IMR-90 (cell line): ENCODE data around the gene TMEM233. TPM values are rescaled to one million over a fixed set of nuclear protein-coding genes. Genes with fewer than 3 reads are reported as not detected.

Source experiments
- ATAC-seq: fragments of 200-7000 bp; cut with Tn5 transposase; 2 replicates; pipeline ENCODE4 v1.9.1; 2020; ENCODE audit warnings: low read depth, mild to moderate bottlenecking, moderate library complexity
- BruUV-seq: library from RNA; stranded (reverse); fragments of 400-500 nt; replicated peaks from 2 replicates; lab custom pipeline; 2021; lab: Mats Ljungman, UMichigan
- CTCF ChIA-PET: fragments of 300-600 bp; formaldehyde crosslinking; extraction: SDS; loops from one replicate; lab custom pipeline; 2021; ENCODE audit warnings: antibody characterized with exemption; lab: Yijun Ruan, JAX
- POLR2A ChIA-PET: fragments of 300-600 bp; sonication (Branson Sonifier 250); formaldehyde crosslinking; loops from one replicate; lab custom pipeline; 2022; ENCODE audit warnings: antibody characterized with exemption; ENCODE audit not compliant: unreplicated experiment; lab: Charles Lee
- DNase-seq: peaks from one replicate; pipeline ENCODE4 v3.0.0; 2013
- H2AFZ ChIP-seq: replicated peaks from 2 replicates; pipeline ENCODE3; 2013; ENCODE audit warnings: low read length, mild to moderate bottlenecking; ENCODE audit not compliant: poor library complexity
- H2AK5ac ChIP-seq: 2 replicates; pipeline ENCODE4 v1.6.1; 2013; ENCODE audit warnings: low read depth, low read length, inconsistent platforms
- H2AK9ac ChIP-seq: replicated peaks from 2 replicates; pipeline ENCODE3; 2013; ENCODE audit warnings: mild to moderate bottlenecking, low read depth, low read length, moderate library complexity; ENCODE audit not compliant: poor library complexity
- H2BK120ac ChIP-seq: 2 replicates; pipeline ENCODE4 v1.6.1; 2013; ENCODE audit warnings: low read depth, low read length, inconsistent platforms
- H2BK15ac ChIP-seq: 3 replicates; pipeline ENCODE4 v1.6.1; 2013; ENCODE audit warnings: low read depth, low read length, inconsistent platforms
- H2BK20ac ChIP-seq: 2 replicates; pipeline ENCODE4 v1.6.1; 2013; ENCODE audit warnings: low read depth, mild to moderate bottlenecking, inconsistent platforms, low read length, moderate library complexity
- H2BK5ac ChIP-seq: 2 replicates; pipeline ENCODE4 v1.6.1; 2013; ENCODE audit warnings: mild to moderate bottlenecking, low read depth, low read length, inconsistent platforms; ENCODE audit not compliant: poor library complexity, severe bottlenecking
- H3K14ac ChIP-seq: replicated peaks from 2 replicates; pipeline ENCODE4 v1.6.1; 2013; ENCODE audit warnings: low read depth, low read length, inconsistent platforms
- H3K18ac ChIP-seq: 2 replicates; pipeline ENCODE4 v1.6.1; 2013; ENCODE audit warnings: low read depth, low read length, control low read depth
- H3K23ac ChIP-seq: 2 replicates; pipeline ENCODE4 v1.6.1; 2013; ENCODE audit warnings: low read depth, low read length, inconsistent platforms
- H3K27ac ChIP-seq: 2 replicates; pipeline ENCODE4 v1.5.1; 2013; ENCODE audit warnings: mild to moderate bottlenecking, control low read depth, low read length; ENCODE audit not compliant: insufficient read depth
- H3K27me3 ChIP-seq: 2 replicates; pipeline ENCODE4 v1.6.1; 2013; ENCODE audit warnings: low read length; ENCODE audit not compliant: control insufficient read depth, insufficient read depth
- H3K36me3 ChIP-seq: 2 replicates; pipeline ENCODE4 v1.6.1; 2013; ENCODE audit warnings: low read length, mixed read lengths; ENCODE audit not compliant: control insufficient read depth, insufficient read depth
- H3K4ac ChIP-seq: 2 replicates; pipeline ENCODE4 v1.6.1; 2013; ENCODE audit warnings: low read depth, low read length, inconsistent platforms
- H3K4me1 ChIP-seq: 2 replicates; pipeline ENCODE4 v1.6.1; 2013; ENCODE audit warnings: low read length, mixed read lengths; ENCODE audit not compliant: control insufficient read depth, insufficient read depth
- H3K4me2 ChIP-seq: 2 replicates; pipeline ENCODE4 v1.6.1; 2013; ENCODE audit warnings: low read depth, mild to moderate bottlenecking, control low read depth, low read length, moderate library complexity
- H3K4me3 ChIP-seq: 2 replicates; pipeline ENCODE4 v1.5.1; 2013; ENCODE audit warnings: low read depth, mild to moderate bottlenecking, control low read depth, low read length, moderate library complexity; ENCODE audit not compliant: insufficient read depth
- H3K56ac ChIP-seq: 2 replicates; pipeline ENCODE4 v1.6.1; 2013; ENCODE audit warnings: low read length, inconsistent platforms; ENCODE audit not compliant: insufficient read depth; ENCODE audit errors: extremely low read depth
- H3K79me1 ChIP-seq, 2 experiments: 2 replicates each; pipeline ENCODE4 v1.6.1; 2013; ENCODE audit warnings: low read length in 2 of 2, inconsistent platforms in 1 of 2, low read depth in 1 of 2
- H3K9ac ChIP-seq: 2 replicates; pipeline ENCODE4 v1.6.1; 2013; ENCODE audit warnings: low read depth, low read length, control low read depth
- H3K9me1 ChIP-seq: 2 replicates; pipeline ENCODE4 v1.6.1; 2013; ENCODE audit warnings: low read length, inconsistent platforms; ENCODE audit not compliant: insufficient read depth
- H3K9me3 ChIP-seq: 2 replicates; pipeline ENCODE4 v1.6.1; 2013; ENCODE audit warnings: low read length; ENCODE audit not compliant: control insufficient read depth, insufficient read depth
- H4K20me1 ChIP-seq: 2 replicates; pipeline ENCODE4 v1.6.1; 2013; ENCODE audit warnings: low read length, inconsistent platforms; ENCODE audit not compliant: insufficient read depth
- H4K5ac ChIP-seq: 2 replicates; pipeline ENCODE4 v1.6.1; 2013; ENCODE audit warnings: mild to moderate bottlenecking, low read depth, low read length, control low read depth
- H4K8ac ChIP-seq, 2 experiments: 2 replicates each; pipeline ENCODE4 v1.6.1; 2013; ENCODE audit warnings: low read depth in 2 of 2, low read length in 2 of 2, control low read depth in 1 of 2, inconsistent platforms in 1 of 2
- H4K91ac ChIP-seq: 2 replicates; pipeline ENCODE4 v1.6.1; 2013; ENCODE audit warnings: low read depth, low read length, inconsistent platforms; ENCODE audit not compliant: insufficient read depth
- CTCF ChIP-seq: conservative IDR thresholded peaks from 2 replicates; pipeline ENCODE4 v1.5.1; 2012; ENCODE audit warnings: mild to moderate bottlenecking, low read depth, low read length, improper control_type of control experiment
- POLR2A ChIP-seq: IDR thresholded peaks from 2 replicates; pipeline ENCODE4 v1.6.1; 2012; ENCODE audit warnings: mild to moderate bottlenecking, low read depth, low read length
- WGBS, 2 experiments: methylation state at CpG; one replicate each; pipeline versions ENCODE4 v1.1.5 to v1.1.7; 2013; ENCODE audit warnings: missing lambda C conversion rate in 2 of 2; ENCODE audit not compliant: insufficient read length in 1 of 2; ENCODE audit errors: extremely low coverage in 2 of 2; 5-methylcytosine and 5-hydroxymethylcytosine counted together
- dilution Hi-C: fragments of 300-500 bp; cut with HindIII; formaldehyde crosslinking; loops from one replicate; pipeline ENCODE4 v1.14.3; 2018; ENCODE audit warnings: low sequenced_read_pairs; ENCODE audit not compliant: unreplicated experiment
- in situ Hi-C: fragments of 300-500 bp; cut with MboI; formaldehyde crosslinking; loops from 3 replicates; pipeline ENCODE4 v1.14.3; 2019; ENCODE audit warnings: low sequenced_read_pairs, inconsistent platforms, mixed read lengths
- intact Hi-C: fragments of 100-400 bp; cut with micrococcal nuclease; formaldehyde crosslinking; loops from 2 replicates; pipeline ENCODE4 v1.10.0; 2022
- polyA plus RNA-seq, 3 experiments: library from polyadenylated mRNA; depleted of rRNA; stranded (reverse); fragments of >200 nt; gene quantifications; 2 replicates each; pipeline ENCODE4 v1.2.3, GENCODE V29; 2012; ENCODE audit warnings: low replicate concordance in 1 of 3
- total RNA-seq: library from RNA; depleted of rRNA; stranded (reverse); fragments of >200 nt; gene quantifications from 2 replicates; pipeline ENCODE4 v1.2.3, GENCODE V29; 2012

The TMEM233 gene
- total and polyA plus RNA-seq, 2 of the 4 experiments (the other 2 are of a cell fraction) = not detected

- no peaks in the 10 kb centered on the region for H3K9me3 ChIP-seq
- ATAC-seq = no peak
- H2AK9ac ChIP-seq = no peak overlapping the region
- CTCF ChIA-PET = interaction anchor here (0.7 kb wide), 2 partner anchors 138 to 259 kb away, joined by 4 read pairs; no protein-coding TSS in a partner anchor
- no peak overlapping the region for H3K14ac ChIP-seq
- no peak overlapping the region for H2BK120ac ChIP-seq
- no TSS peak for BruUV-seq
- no CpG with 5 or more reads among the region's 4 CpGs for WGBS, 2 experiments
- H2BK5ac ChIP-seq = no peak overlapping the region
- H3K4ac ChIP-seq = no peak overlapping the region
- H4K8ac ChIP-seq = no peak overlapping the region
- H2AFZ ChIP-seq = no peak overlapping the region
- TF ChIP-seq POLR2A (no peak), CTCF (0 out of 2 replicates have a peak, but pooled peaks have one; percentile 10)
- no peak overlapping the region for H2BK20ac ChIP-seq
- H3K36me3 ChIP-seq = no peaks in the 10 kb centered on the region
- no peaks in the 10 kb centered on the region for H3K79me1 ChIP-seq
- no peak overlapping the region for H4K91ac ChIP-seq
- H3K18ac ChIP-seq = no peak overlapping the region
- H3K56ac ChIP-seq = no peak overlapping the region
- intact Hi-C loops = no loop called here
- dilution Hi-C loops = no loop called here
- H3K23ac ChIP-seq = no peak overlapping the region
- H3K4me3 ChIP-seq = no peak overlapping the region
- no peak overlapping the region for H3K27ac ChIP-seq
- H2BK15ac ChIP-seq = no peak overlapping the region
- POLR2A ChIA-PET = no interaction called here
- no peak overlapping the region for H4K5ac ChIP-seq
- H3K4me2 ChIP-seq = no peak overlapping the region
- H3K9me1 ChIP-seq = no peaks in the 10 kb centered on the region
- in situ Hi-C loops = no loop called here
- no peak for DNase-seq
- H3K27me3 ChIP-seq = no peaks in the 10 kb centered on the region
- no peak overlapping the region for H2AK5ac ChIP-seq
- no peak overlapping the region for H3K9ac ChIP-seq
- H4K20me1 ChIP-seq = no peaks in the 10 kb centered on the region
- H3K4me1 ChIP-seq = no peaks in the 10 kb centered on the region
Measured at GRCh38 chr12:119642986-119643385, 49.4 kb downstream of the TMEM233 start.
